CD14-positive monocyte (primary cell): Measurements from ENCODE around the gene PFKM. TPM values are rescaled to one million over a fixed set of nuclear protein-coding genes. Genes with fewer than 3 reads are reported as not detected.
A peak's percentile ranks its signal among the peaks of the same experiment; 100 is the strongest.

ENCODE experiments used
- DNase-seq, 3 donors: peaks; one replicate each; pipeline ENCODE4 v3.0.0-alpha.2; 2011 to 2022
- H2AFZ ChIP-seq: 2 replicates; pipeline ENCODE4 v1.6.0; 2012; ENCODE audit warnings: mild to moderate bottlenecking, low read depth, low read length, inconsistent platforms; ENCODE audit not compliant: insufficient read depth, poor library complexity, severe bottlenecking
- H3K27ac ChIP-seq, 2 donors: 1 replicate in 1 of 2; 2 replicates in 1 of 2; pipeline ENCODE4 v1.5.1; 2012 to 2013; ENCODE audit warnings: low read length in 2 of 2, control low read depth in 1 of 2, inconsistent platforms in 1 of 2, low read depth in 1 of 2, mild to moderate bottlenecking in 1 of 2
- H3K27me3 ChIP-seq, 2 donors: one replicate each; pipeline versions ENCODE4 v1.6.0 to v1.6.1; 2011 to 2013; ENCODE audit warnings: low read length in 2 of 2; ENCODE audit not compliant: control insufficient read depth in 2 of 2, insufficient read depth in 2 of 2
- H3K36me3 ChIP-seq, 2 donors: replicated peaks in 1 of 2; 1 replicate in 1 of 2; 2 replicates in 1 of 2; pipeline versions ENCODE4 v1.5.1 to v1.6.1; 2012 to 2013; ENCODE audit warnings: low read length in 2 of 2, control low read depth in 1 of 2, inconsistent platforms in 1 of 2, mild to moderate bottlenecking in 1 of 2; ENCODE audit not compliant: insufficient read depth in 2 of 2, control insufficient read depth in 1 of 2
- H3K4me1 ChIP-seq, 2 donors: 1 replicate in 1 of 2; 2 replicates in 1 of 2; pipeline versions ENCODE4 v1.5.1 to v1.6.1; 2012 to 2013; ENCODE audit warnings: low read length in 2 of 2, control low read depth in 1 of 2, inconsistent platforms in 1 of 2, mild to moderate bottlenecking in 1 of 2, moderate library complexity in 1 of 2; ENCODE audit not compliant: insufficient read depth in 2 of 2, control insufficient read depth in 1 of 2
- H3K4me2 ChIP-seq: replicated peaks from 2 replicates; pipeline ENCODE3; 2012; ENCODE audit warnings: low read length, moderate library complexity, mild to moderate bottlenecking; ENCODE audit not compliant: poor library complexity, severe bottlenecking; ENCODE audit errors: extremely low read depth
- H3K4me3 ChIP-seq, 3 experiments: fragments of 200-600 bp in 1 of 3; sonication (generic) in 1 of 3; replicated peaks in 1 of 3; 1 replicate in 2 of 3; 2 replicates in 1 of 3; pipeline ENCODE4 v1.5.1; 2011 to 2013; ENCODE audit warnings: low read length in 3 of 3, mild to moderate bottlenecking in 3 of 3, control low read depth in 2 of 3, low read depth in 2 of 3, inconsistent platforms in 1 of 3, moderate library complexity in 1 of 3
- H3K79me2 ChIP-seq: 2 replicates; pipeline ENCODE4 v1.6.0; 2012; ENCODE audit warnings: mild to moderate bottlenecking, control low read depth, inconsistent platforms, low read length, moderate library complexity; ENCODE audit not compliant: insufficient read depth
- H3K9ac ChIP-seq: 2 replicates; pipeline ENCODE4 v1.6.0; 2017; ENCODE audit warnings: low read length, mild to moderate bottlenecking; ENCODE audit not compliant: insufficient read depth, poor library complexity, severe bottlenecking
- H3K9me3 ChIP-seq, 2 donors: replicated peaks in 1 of 2; 1 replicate in 1 of 2; 2 replicates in 1 of 2; pipeline versions ENCODE4 v1.5.1 to v1.6.1; 2012 to 2013; ENCODE audit warnings: low read length in 2 of 2, control low read depth in 1 of 2; ENCODE audit not compliant: control insufficient read depth in 1 of 2, insufficient read depth in 1 of 2
- H4K20me1 ChIP-seq: 2 replicates; pipeline ENCODE4 v1.6.0; 2012; ENCODE audit warnings: mild to moderate bottlenecking, low read length, control low read depth, moderate library complexity; ENCODE audit not compliant: insufficient read depth
- H3K27ac Mint-ChIP-seq, 7 donors: one replicate each; pipeline ENCODE4 v1.8.0; 2020; ENCODE audit warnings: mild to moderate bottlenecking in 7 of 7, mixed read lengths in 7 of 7, moderate library complexity in 6 of 7, inconsistent platforms in 2 of 7
- H3K27me3 Mint-ChIP-seq, 3 donors: one replicate each; pipeline ENCODE4 v1.8.0; 2021 to 2022; ENCODE audit warnings: low read depth in 3 of 3, mild to moderate bottlenecking in 3 of 3, mixed read lengths in 3 of 3, moderate library complexity in 3 of 3, inconsistent platforms in 1 of 3
- H3K36me3 Mint-ChIP-seq, 2 donors: one replicate each; pipeline ENCODE4 v1.8.0; 2020; ENCODE audit warnings: mixed read lengths in 2 of 2, inconsistent platforms in 1 of 2, mild to moderate bottlenecking in 1 of 2
- H3K4me1 Mint-ChIP-seq: one replicate; pipeline ENCODE4 v1.8.0; 2020; ENCODE audit warnings: mild to moderate bottlenecking, mixed read lengths
- H3K4me3 Mint-ChIP-seq, 2 donors: one replicate each; pipeline ENCODE4 v1.8.0; 2020; ENCODE audit warnings: mild to moderate bottlenecking in 2 of 2, mixed read lengths in 2 of 2, moderate library complexity in 1 of 2
- H3K9me3 Mint-ChIP-seq, 7 donors: one replicate each; pipeline ENCODE4 v1.8.0; 2020 to 2022; ENCODE audit warnings: mixed read lengths in 7 of 7, mild to moderate bottlenecking in 6 of 7, moderate library complexity in 6 of 7, inconsistent platforms in 2 of 7
- CTCF ChIP-seq: fragments of 200-600 bp; IDR thresholded peaks from one replicate; pipeline ENCODE4 v1.8.0; 2022; ENCODE audit warnings: antibody characterized with exemption, mild to moderate bottlenecking
- whole genome bisulfite sequencing: methylation state at CpG from one replicate; pipeline ENCODE4 v1.1.5; 2013; ENCODE audit warnings: missing lambda C conversion rate; ENCODE audit not compliant: insufficient coverage; 5-methylcytosine and 5-hydroxymethylcytosine counted together
- intact Hi-C, 2 donors: fragments of 100-400 bp; cut with micrococcal nuclease; formaldehyde crosslinking; loops; one replicate each; pipeline versions ENCODE4 v1.15.0 to v1.15.1; 2023
- polyA plus RNA-seq, 3 donors: library from polyadenylated mRNA; depleted of rRNA in 1 of 3; unstranded in 2 of 3; stranded (reverse) in 1 of 3; fragments of 300-500 nt in 2 of 3; fragments of >200 nt in 1 of 3; fragmentation: Illumina TruSeq in 2 of 3; gene quantifications; 1 replicate in 2 of 3; 2 replicates in 1 of 3; pipeline ENCODE4 v1.2.3, GENCODE V29; 2012 to 2021

The PFKM gene
- polyA plus RNA-seq, 3 donors: 2.8 to 8.4 (median 3.0) TPM

DNA sequence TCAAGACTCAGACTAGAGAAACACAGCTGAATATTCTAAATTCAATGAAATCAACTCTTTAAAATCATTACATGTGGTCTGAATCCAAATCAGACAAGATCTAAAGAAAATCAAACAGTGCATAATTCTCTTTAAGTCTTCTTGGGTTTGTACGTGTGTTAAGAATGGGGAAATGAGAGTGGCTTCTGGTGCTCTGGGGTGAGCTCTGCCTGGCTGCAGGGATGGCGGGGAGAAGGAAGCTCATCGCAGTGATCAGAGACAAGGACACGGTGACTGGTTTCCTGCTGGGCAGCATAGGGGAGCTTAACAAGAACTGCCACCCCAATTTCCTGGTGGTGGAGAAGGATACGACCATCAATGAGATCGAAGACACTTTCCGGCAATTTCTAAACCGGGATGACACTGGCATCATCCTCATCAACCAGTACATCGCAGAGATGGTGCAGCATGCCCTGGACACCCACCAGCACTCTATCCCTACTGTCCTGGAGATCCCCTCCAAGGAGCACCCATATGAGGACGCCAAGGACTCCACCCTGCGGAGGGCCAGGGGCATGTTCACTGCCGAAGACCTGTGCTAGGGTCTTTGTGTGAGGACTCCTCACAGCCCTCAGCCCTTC lies 34.2 kb upstream of the PFKM start:
- no peak for DNase-seq

DNA sequence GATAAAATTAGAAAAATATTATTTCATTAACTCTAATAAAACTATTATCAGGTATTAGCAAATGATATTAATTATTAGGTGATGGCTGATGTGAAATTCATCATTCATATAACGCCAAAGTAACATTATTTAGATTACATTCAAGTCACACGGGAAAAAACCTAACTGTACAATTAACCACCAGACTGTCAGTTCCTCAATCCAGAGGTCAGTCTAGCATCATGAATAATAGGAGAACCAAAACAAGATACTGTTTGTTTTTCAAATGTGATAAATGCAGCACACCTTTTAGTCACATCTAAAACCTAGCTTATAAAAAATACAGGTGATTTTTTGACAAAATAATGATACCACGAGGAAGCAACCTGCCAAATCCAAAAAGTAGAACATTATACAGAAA lies 32.8 kb upstream of the PFKM start:
- intact Hi-C loops: no loop called here
- no peak overlapping the region for H3K4me3 ChIP-seq
- TF ChIP-seq CTCF: no peak
- H3K9me3 ChIP-seq: no peaks in the 10 kb centered on the region
- Mint-ChIP-seq H3K36me3 (peaks cover 65 to 80% of the 10 kb centered on the region in 2 donors), H3K4me1 (peaks cover 3% of the 10 kb centered on the region), H3K27ac (no peak overlapping the region), H3K4me3 (no peak overlapping the region), H3K9me3 (no peaks in the 10 kb centered on the region), H3K27me3 (no peaks in the 10 kb centered on the region)
- no peaks in the 10 kb centered on the region for H4K20me1 ChIP-seq
- whole genome bisulfite sequencing: no CpG with 5 or more reads among the region's 3 CpGs
- H3K36me3 ChIP-seq: peaks cover 65 to 99% of the 10 kb centered on the region in 2 donors
- H3K79me2 ChIP-seq: no peaks in the 10 kb centered on the region
- H3K4me2 ChIP-seq: no peak overlapping the region
- no peaks in the 10 kb centered on the region for H3K4me1 ChIP-seq
- no peak for DNase-seq
- H3K9ac ChIP-seq: no peak overlapping the region
- H3K27me3 ChIP-seq: no peaks in the 10 kb centered on the region
- no peak overlapping the region for H3K27ac ChIP-seq
- H2AFZ ChIP-seq: no peak overlapping the region

More for the DNA sequence above, 34.2 kb upstream of the PFKM start:
- peaks cover 62 to 77% of the 10 kb centered on the region in 2 donors for H3K36me3 Mint-ChIP-seq
- H2AFZ ChIP-seq: no peak overlapping the region
- H3K9me3 Mint-ChIP-seq: no peaks in the 10 kb centered on the region
- H3K79me2 ChIP-seq: no peaks in the 10 kb centered on the region
- intact Hi-C loops: no loop called here
- H3K27ac Mint-ChIP-seq: peak overlapping the region in 3 of 7 donors; percentile 16 to 70 (median 31)
- no peak overlapping the region for H3K4me3 Mint-ChIP-seq
- H3K4me1 ChIP-seq: no peaks in the 10 kb centered on the region
- 58% methylated on average over 11 of the region's 12 CpGs for WGBS
- no peak overlapping the region for H3K9ac ChIP-seq
- no peaks in the 10 kb centered on the region for H4K20me1 ChIP-seq
- no peak overlapping the region for H3K27ac ChIP-seq
- H3K4me2 ChIP-seq: no peak overlapping the region
- H3K4me3 ChIP-seq: no peak overlapping the region
- peaks cover 3% of the 10 kb centered on the region for H3K4me1 Mint-ChIP-seq
- TF ChIP-seq CTCF: no peak
- peaks cover 59 to 97% of the 10 kb centered on the region in 2 donors for H3K36me3 ChIP-seq
- no peaks in the 10 kb centered on the region for H3K9me3 ChIP-seq
- no peaks in the 10 kb centered on the region for H3K27me3 ChIP-seq
- H3K27me3 Mint-ChIP-seq: no peaks in the 10 kb centered on the region
